Ishikawa (cell line): ENCODE measurements around the gene SESN1.

Experiments
- CREB1 ChIP-seq: IDR thresholded peaks from 2 replicates; pipeline ENCODE4 v1.6.1; 2012; ENCODE audit warnings: low read depth
- EGR1 ChIP-seq: IDR thresholded peaks from 2 replicates; pipeline ENCODE4 v1.6.1; 2012
- EP300 ChIP-seq: IDR thresholded peaks from 2 replicates; pipeline ENCODE4 v1.6.1; 2012; ENCODE audit warnings: borderline replicate concordance
- FOXM1 ChIP-seq: IDR thresholded peaks from 2 replicates; pipeline ENCODE4 v1.6.1; 2012; ENCODE audit warnings: low read depth, borderline replicate concordance
- RAD21 ChIP-seq: IDR thresholded peaks from 2 replicates; pipeline ENCODE4 v1.6.1; 2012; ENCODE audit warnings: low read depth
- REST ChIP-seq: IDR thresholded peaks from 2 replicates; pipeline ENCODE4 v1.6.1; 2012; ENCODE audit warnings: low read depth, mild to moderate bottlenecking
- TEAD4 ChIP-seq: IDR thresholded peaks from 2 replicates; pipeline ENCODE4 v1.6.1; 2012

GRCh38 chr6:109007521-109007920, 87.1 kb downstream of the SESN1 start:
- no peak for TF ChIP-seq FOXM1
- no peak for TF ChIP-seq TEAD4
- no peak for TF ChIP-seq EP300
- no peak for TF ChIP-seq REST
- TF ChIP-seq EGR1: no peak
- no peak for TF ChIP-seq CREB1
- no peak for TF ChIP-seq RAD21
